ENCODE results near the gene SLC12A4. TPM values are rescaled to one million over a fixed set of nuclear protein-coding genes. Genes with fewer than 3 reads are reported as not detected.
A peak's percentile ranks its signal among the peaks of the same experiment; 100 is the strongest.

The SLC12A4 gene
- total RNA-seq, 1 donor: 79.3 TPM

DNA sequence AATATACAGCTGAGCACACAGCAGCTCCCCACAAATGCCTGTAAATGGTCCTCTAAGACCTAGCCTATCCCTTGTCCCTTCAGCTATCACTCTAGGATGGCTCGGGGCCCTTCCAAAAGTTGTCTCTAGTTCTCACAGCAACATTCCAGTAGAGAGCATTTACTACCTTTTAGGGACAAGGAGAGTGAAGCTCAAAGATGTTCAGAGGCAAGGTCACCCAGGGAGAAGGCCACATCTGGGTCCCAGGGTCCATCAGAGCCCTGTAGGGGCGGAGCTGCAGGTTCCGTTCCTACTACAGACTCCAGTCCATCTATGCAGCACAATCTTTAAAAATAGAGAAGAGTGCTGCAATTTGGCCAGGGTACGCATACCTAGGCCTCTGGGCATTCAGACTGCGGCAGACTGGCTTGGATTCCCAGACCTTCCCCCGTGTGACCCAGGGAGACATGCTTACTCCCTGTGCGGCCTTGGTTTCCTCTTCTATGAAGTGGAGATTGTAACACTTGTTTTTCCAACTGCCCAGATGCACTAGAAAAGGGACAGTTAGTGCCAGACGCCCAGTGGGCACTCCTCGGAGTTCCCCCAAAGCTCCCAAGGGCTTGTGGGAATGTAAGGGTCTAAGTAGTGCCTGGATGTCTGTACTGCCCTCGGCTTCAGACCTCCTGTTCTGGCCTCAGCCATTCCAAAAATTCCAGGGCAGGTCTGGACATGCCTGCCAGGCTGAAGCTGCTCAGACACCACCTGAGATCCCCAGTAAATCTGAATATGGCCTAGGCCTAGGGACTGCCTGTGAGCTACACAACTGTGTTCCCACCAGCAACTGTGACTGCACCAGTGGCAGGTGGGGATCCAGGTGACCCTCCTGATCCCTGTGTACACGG lies 2.5 kb downstream of the SLC12A4 start:
- TF ChIP-seq, protein P1, sequence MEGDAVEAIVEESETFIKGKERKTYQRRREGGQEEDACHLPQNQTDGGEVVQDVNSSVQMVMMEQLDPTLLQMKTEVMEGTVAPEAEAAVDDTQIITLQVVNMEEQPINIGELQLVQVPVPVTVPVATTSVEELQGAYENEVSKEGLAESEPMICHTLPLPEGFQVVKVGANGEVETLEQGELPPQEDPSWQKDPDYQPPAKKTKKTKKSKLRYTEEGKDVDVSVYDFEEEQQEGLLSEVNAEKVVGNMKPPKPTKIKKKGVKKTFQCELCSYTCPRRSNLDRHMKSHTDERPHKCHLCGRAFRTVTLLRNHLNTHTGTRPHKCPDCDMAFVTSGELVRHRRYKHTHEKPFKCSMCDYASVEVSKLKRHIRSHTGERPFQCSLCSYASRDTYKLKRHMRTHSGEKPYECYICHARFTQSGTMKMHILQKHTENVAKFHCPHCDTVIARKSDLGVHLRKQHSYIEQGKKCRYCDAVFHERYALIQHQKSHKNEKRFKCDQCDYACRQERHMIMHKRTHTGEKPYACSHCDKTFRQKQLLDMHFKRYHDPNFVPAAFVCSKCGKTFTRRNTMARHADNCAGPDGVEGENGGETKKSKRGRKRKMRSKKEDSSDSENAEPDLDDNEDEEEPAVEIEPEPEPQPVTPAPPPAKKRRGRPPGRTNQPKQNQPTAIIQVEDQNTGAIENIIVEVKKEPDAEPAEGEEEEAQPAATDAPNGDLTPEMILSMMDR (IDR thresholded peaks at IDR 0.05; ENCODE audit: extremely low read depth, low read depth, low read length): no peak
- Histone ChIP-seq H3K27ac (ENCODE audit: low read depth, low read length) (peak overlapping the region; percentile 89), H3K4me3 (ENCODE audit: insufficient read depth, low read length) (peak overlapping the region; percentile 94), H3K4me2 (ENCODE audit: insufficient read depth, low read length) (peak overlapping the region; percentile 96), H3K4me1 (ENCODE audit: insufficient read depth, low read length) (peaks cover 33% of the 10 kb centered on the region), H2AFZ (ENCODE audit: low read length) (no peak overlapping the region), H3K9me3 (ENCODE audit: low read depth, low read length) (no peaks in the 10 kb centered on the region), H3K36me3 (ENCODE audit: insufficient read depth, low read length) (peaks cover 38% of the 10 kb centered on the region), H3K27me3 (ENCODE audit: insufficient read depth, low read length) (no peaks in the 10 kb centered on the region), H3K79me2 (ENCODE audit: insufficient read depth, low read length) (peaks cover 74% of the 10 kb centered on the region), H4K20me1 (ENCODE audit: insufficient read depth, low read length) (peaks cover 58% of the 10 kb centered on the region)
- DNase-seq (ENCODE audit: insufficient read length, low spot score, missing footprints): peak; percentile 89

DNA sequence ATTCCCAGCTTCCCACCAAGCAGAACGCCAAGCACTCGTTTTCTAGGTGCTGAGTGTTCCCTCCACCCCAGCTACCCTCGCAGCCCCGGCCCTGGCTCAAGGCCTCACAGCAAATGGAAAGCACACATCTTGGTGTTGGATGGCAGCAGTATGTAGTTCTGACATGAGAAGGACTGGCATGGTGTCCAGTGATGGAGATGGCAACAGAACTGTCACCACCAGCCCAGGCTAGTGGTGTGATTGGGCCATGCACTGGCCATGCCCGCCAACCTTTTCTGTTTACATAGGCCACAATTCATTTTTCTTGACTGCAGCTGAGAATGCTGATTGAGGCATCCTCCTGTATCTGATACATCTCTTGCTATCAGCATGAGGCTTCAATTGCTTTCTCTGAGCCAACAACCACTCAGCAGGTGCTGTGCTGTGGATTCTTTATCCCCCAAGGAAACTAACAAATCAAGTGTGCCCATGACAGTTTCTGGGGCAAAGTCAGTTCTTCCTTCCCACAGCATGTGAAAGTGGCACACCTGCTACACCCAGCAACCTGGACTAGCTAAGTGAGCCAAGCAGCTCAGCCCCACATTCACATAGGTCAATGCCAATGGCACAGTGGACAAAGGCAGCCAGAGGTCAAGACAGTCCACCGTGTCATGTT lies 3.8 kb downstream of the SLC12A4 start:
- Histone ChIP-seq H3K4me2 (ENCODE audit: insufficient read depth, low read length) (no peak overlapping the region), H3K4me1 (ENCODE audit: insufficient read depth, low read length) (peaks cover 42% of the 10 kb centered on the region), H2AFZ (ENCODE audit: low read length) (no peak overlapping the region), H3K4me3 (ENCODE audit: insufficient read depth, low read length) (no peak overlapping the region), H3K27ac (ENCODE audit: low read depth, low read length) (peak overlapping the region; percentile 29), H4K20me1 (ENCODE audit: insufficient read depth, low read length) (peaks cover 71% of the 10 kb centered on the region), H3K79me2 (ENCODE audit: insufficient read depth, low read length) (peaks cover 87% of the 10 kb centered on the region), H3K36me3 (ENCODE audit: insufficient read depth, low read length) (peaks cover 51% of the 10 kb centered on the region), H3K9me3 (ENCODE audit: low read depth, low read length) (no peaks in the 10 kb centered on the region), H3K27me3 (ENCODE audit: insufficient read depth, low read length) (no peaks in the 10 kb centered on the region)
- TF ChIP-seq, protein P1 (IDR thresholded peaks at IDR 0.05; ENCODE audit: extremely low read depth, low read depth, low read length): no peak
- no peak for DNase-seq (ENCODE audit: insufficient read length, low spot score, missing footprints)

GRCh38 chr16:67963662-67964321 lies 4.6 kb downstream of the SLC12A4 start:
- Histone ChIP-seq H3K27ac (ENCODE audit: low read depth, low read length) (no peak overlapping the region), H4K20me1 (ENCODE audit: insufficient read depth, low read length) (peaks cover 79% of the 10 kb centered on the region), H3K9me3 (ENCODE audit: low read depth, low read length) (no peaks in the 10 kb centered on the region), H3K4me1 (ENCODE audit: insufficient read depth, low read length) (peaks cover 47% of the 10 kb centered on the region), H3K36me3 (ENCODE audit: insufficient read depth, low read length) (peaks cover 57% of the 10 kb centered on the region), H2AFZ (ENCODE audit: low read length) (no peak overlapping the region), H3K27me3 (ENCODE audit: insufficient read depth, low read length) (no peaks in the 10 kb centered on the region), H3K4me3 (ENCODE audit: insufficient read depth, low read length) (no peak overlapping the region), H3K79me2 (ENCODE audit: insufficient read depth, low read length) (peaks cover 95% of the 10 kb centered on the region), H3K4me2 (ENCODE audit: insufficient read depth, low read length) (no peak overlapping the region)
- DNase-seq (ENCODE audit: insufficient read length, low spot score, missing footprints): peak; percentile 88
- TF ChIP-seq, protein P1 (IDR thresholded peaks at IDR 0.05; ENCODE audit: extremely low read depth, low read depth, low read length): no peak

Data from osteoblast (primary cell).